Activated gamma-delta T cell (primary cell): Measurements from ENCODE around the gene SCN8A.
"Not testable (repeated sequence)": the region's sequence is repeated elsewhere in the genome, so short reads cannot be mapped to it uniquely, and the experiment has no call there.

Source experiments
- DNase-seq: peaks from one replicate; lab custom pipeline; 2025; lab: John Stamatoyannopoulos, UW

SCN8A gene

GRCh38 chr12:51622564-51622963 lies 31.5 kb downstream of the SCN8A start:
- no peak for DNase-seq

GRCh38 chr12:51625370-51625769 lies 34.3 kb downstream of the SCN8A start:
- no peak for DNase-seq

GRCh38 chr12:51626115-51626514 lies 35.1 kb downstream of the SCN8A start:
- DNase-seq = no peak

- no peak for DNase-seq
Observed at GRCh38 chr12:51626629-51627028, 35.6 kb downstream of the SCN8A start.

- DNase-seq = no peak
Observed at GRCh38 chr12:51630256-51630880, 39.3 kb downstream of the SCN8A start.

GRCh38 chr12:51630986-51631385 lies 40.0 kb downstream of the SCN8A start:
- DNase-seq = no peak

GRCh38 chr12:51631591-51631990 lies 40.6 kb downstream of the SCN8A start:
- no peak for DNase-seq

- no peak for DNase-seq
Observed at GRCh38 chr12:51632623-51633022, 41.6 kb downstream of the SCN8A start.

GRCh38 chr12:51635346-51635745 lies 44.3 kb downstream of the SCN8A start:
- DNase-seq = no peak

- no peak for DNase-seq
Observed at GRCh38 chr12:51636581-51636980, 45.5 kb downstream of the SCN8A start.

- DNase-seq = no peak
Observed at GRCh38 chr12:51636986-51637385, 46.0 kb downstream of the SCN8A start.

- no peak for DNase-seq
Observed at GRCh38 chr12:51639361-51639760, 48.3 kb downstream of the SCN8A start.

- DNase-seq = no peak
Observed at GRCh38 chr12:51642286-51642685, 51.3 kb downstream of the SCN8A start.

GRCh38 chr12:51643951-51644350 lies 52.9 kb downstream of the SCN8A start:
- DNase-seq = no peak

- not testable (repeated sequence) for DNase-seq
Observed at GRCh38 chr12:51644691-51645090, 53.7 kb downstream of the SCN8A start.

- no peak for DNase-seq
Observed at GRCh38 chr12:51645961-51646360, 54.9 kb downstream of the SCN8A start.

- no peak for DNase-seq
Observed at GRCh38 chr12:51647647-51648046, 56.6 kb downstream of the SCN8A start.

- DNase-seq = no peak
Observed at GRCh38 chr12:51653431-51653830, 62.4 kb downstream of the SCN8A start.

- no peak for DNase-seq
Observed at GRCh38 chr12:51661199-51661598, 70.2 kb downstream of the SCN8A start.

- DNase-seq = no peak
Observed at GRCh38 chr12:51661836-51662235, 70.8 kb downstream of the SCN8A start.

GRCh38 chr12:51662728-51663154 lies 71.7 kb downstream of the SCN8A start:
- DNase-seq = no peak

GRCh38 chr12:51663390-51663789 lies 72.4 kb downstream of the SCN8A start:
- no peak for DNase-seq

- no peak for DNase-seq
Observed at GRCh38 chr12:51666696-51667095, 75.7 kb downstream of the SCN8A start.

GRCh38 chr12:51667269-51667668 lies 76.2 kb downstream of the SCN8A start:
- no peak for DNase-seq
